Fibroblast of lung (primary cell): Measurements from ENCODE around the gene FLNA. TPM values are rescaled to one million over a fixed set of nuclear protein-coding genes. Genes with fewer than 3 reads are reported as not detected.
"Not testable (repeated sequence)": the region's sequence is repeated elsewhere in the genome, so short reads cannot be mapped to it uniquely, and the experiment has no call there.

Experiments
- DNase-seq, 2 donors: peaks; one replicate each; pipeline versions ENCODE4 v3.0.0 to v3.0.0-alpha.2; 2010; ENCODE audit warnings: low read depth in 2 of 2
- H2AFZ ChIP-seq: 2 replicates; pipeline ENCODE4 v1.5.1; 2012; ENCODE audit warnings: low read length, control low read depth, inconsistent platforms
- H3K27ac ChIP-seq: 2 replicates; pipeline ENCODE4 v1.5.1; 2011; ENCODE audit warnings: low read length, control low read depth; ENCODE audit not compliant: insufficient read depth
- H3K27me3 ChIP-seq: 2 replicates; pipeline ENCODE4 v1.5.1; 2011; ENCODE audit warnings: mild to moderate bottlenecking, low read length; ENCODE audit not compliant: control insufficient read depth, insufficient read depth
- H3K36me3 ChIP-seq: 2 replicates; pipeline ENCODE4 v1.5.1; 2011; ENCODE audit warnings: low read length; ENCODE audit not compliant: control insufficient read depth, insufficient read depth
- H3K4me1 ChIP-seq: 2 replicates; pipeline ENCODE4 v1.5.1; 2011; ENCODE audit warnings: low read length; ENCODE audit not compliant: control insufficient read depth, insufficient read depth; ENCODE audit errors: extremely low read depth
- H3K4me2 ChIP-seq: 2 replicates; pipeline ENCODE4 v1.5.1; 2011; ENCODE audit warnings: low read length, control low read depth; ENCODE audit not compliant: insufficient read depth; ENCODE audit errors: extremely low read depth
- H3K4me3 ChIP-seq, 4 experiments: fragments of 200-600 bp in 1 of 4; sonication (generic) in 1 of 4; replicated peaks in 1 of 4; 2 replicates each; pipeline ENCODE4 v1.5.1; 2011 to 2016; ENCODE audit warnings: low read length in 4 of 4, low read depth in 3 of 4, mild to moderate bottlenecking in 3 of 4, control low read depth in 2 of 4, inconsistent platforms in 1 of 4, mixed read lengths in 1 of 4; ENCODE audit not compliant: insufficient read depth in 1 of 4; ENCODE audit errors: control extremely low read depth in 1 of 4
- H3K79me2 ChIP-seq: 2 replicates; pipeline ENCODE4 v1.5.1; 2012; ENCODE audit warnings: mild to moderate bottlenecking, low read length, inconsistent platforms; ENCODE audit not compliant: control insufficient read depth, insufficient read depth
- H3K9ac ChIP-seq: 2 replicates; pipeline ENCODE4 v1.5.1; 2011; ENCODE audit warnings: mild to moderate bottlenecking, low read length, control low read depth; ENCODE audit not compliant: insufficient read depth
- H3K9me3 ChIP-seq: 2 replicates; pipeline ENCODE4 v1.5.1; 2012; ENCODE audit warnings: low read depth, low read length; ENCODE audit not compliant: control insufficient read depth, insufficient read depth
- H4K20me1 ChIP-seq: 2 replicates; pipeline ENCODE4 v1.5.1; 2011; ENCODE audit warnings: low read length; ENCODE audit not compliant: control insufficient read depth, insufficient read depth; ENCODE audit errors: extremely low read depth
- CTCF ChIP-seq, 2 donors: IDR thresholded peaks in 1 of 2; conservative IDR thresholded peaks in 1 of 2; 1 replicate in 1 of 2; 2 replicates in 1 of 2; pipeline ENCODE4 v1.5.1; 2011 to 2012; ENCODE audit warnings: low read length in 2 of 2, control low read depth in 1 of 2, inconsistent platforms in 1 of 2, low read depth in 1 of 2, mild to moderate bottlenecking in 1 of 2
- EZH2 ChIP-seq: IDR thresholded peaks from 2 replicates; pipeline ENCODE4 v1.5.1; 2012; ENCODE audit warnings: low read length, control low read depth, mild to moderate bottlenecking; ENCODE audit errors: missing control alignments
- polyA plus RNA-seq, 2 donors: library from polyadenylated mRNA; depleted of rRNA in 1 of 2; stranded (reverse) in 1 of 2; unstranded in 1 of 2; fragments of >200 nt; gene quantifications; 2 replicates each; pipeline ENCODE4 v1.2.1, GENCODE V29; 2011 to 2012; ENCODE audit warnings: missing spikeins in 1 of 2
- total RNA-seq: library from RNA; depleted of rRNA; stranded (reverse); fragments of >200 nt; gene quantifications from 2 replicates; pipeline ENCODE4 v1.2.1, GENCODE V29; 2014

The FLNA gene
- total and polyA plus RNA-seq, 2 donors (not counting 1 experiment from before 2014, with no cell fraction given): 799 to 2,728 TPM

GRCh38 chrX:154388649-154389048 is 14.2 kb upstream of the FLNA start:
- not testable (repeated sequence) for H3K4me1 ChIP-seq, H3K27ac ChIP-seq, H3K27me3 ChIP-seq, H4K20me1 ChIP-seq, H3K9me3 ChIP-seq, H3K79me2 ChIP-seq, H3K36me3 ChIP-seq, DNase-seq, H3K4me3 ChIP-seq, H2AFZ ChIP-seq, H3K4me2 ChIP-seq, H3K9ac ChIP-seq

DNA sequence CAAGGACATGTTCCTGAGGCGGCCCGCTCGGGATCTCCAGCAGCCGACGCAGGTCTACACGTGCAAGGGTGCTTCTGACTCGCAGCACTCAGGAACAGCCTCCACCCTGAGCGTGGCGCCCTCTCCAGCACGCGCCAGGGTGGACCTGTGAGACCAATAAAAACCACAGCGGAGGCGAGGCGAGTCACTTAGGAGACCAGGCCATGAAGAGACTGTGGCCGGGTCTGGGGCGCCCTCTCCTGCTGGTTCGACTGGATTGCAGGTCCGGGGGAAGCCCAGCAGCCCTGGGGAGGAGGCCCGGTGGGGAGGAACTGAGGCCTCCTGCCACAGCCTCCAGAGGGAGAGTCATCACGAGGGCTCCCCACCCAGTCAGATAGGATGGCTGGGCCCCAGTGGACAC is 13.7 kb upstream of the FLNA start:
- H3K9ac ChIP-seq, H3K79me2 ChIP-seq, H3K4me2 ChIP-seq, H3K36me3 ChIP-seq, H3K9me3 ChIP-seq, H2AFZ ChIP-seq, H4K20me1 ChIP-seq, H3K27ac ChIP-seq, H3K27me3 ChIP-seq, H3K4me1 ChIP-seq, H3K4me3 ChIP-seq, DNase-seq: not testable (repeated sequence)

- H3K36me3 ChIP-seq: peaks cover 3% of the 10 kb centered on the region
- H3K4me3 ChIP-seq: no peak overlapping the region
- H2AFZ ChIP-seq: no peak overlapping the region
- no peak overlapping the region for H3K27ac ChIP-seq
- H4K20me1 ChIP-seq: no peaks in the 10 kb centered on the region
- H3K79me2 ChIP-seq: peaks cover 16% of the 10 kb centered on the region
- no peaks in the 10 kb centered on the region for H3K9me3 ChIP-seq
- no peaks in the 10 kb centered on the region for H3K27me3 ChIP-seq
- peaks cover 5% of the 10 kb centered on the region for H3K4me1 ChIP-seq
- TF ChIP-seq EZH2 (no peak), CTCF (conservative IDR thresholded peaks at IDR 0.05 in 1 of 2, IDR thresholded peaks at IDR 0.05 in 1 of 2; ENCODE audit: low read depth in 1 of 2, low read length in 2 of 2) (peak; percentile 28 to 50)
- DNase-seq: peak in 1 of 2 donors; percentile 14
- no peak overlapping the region for H3K9ac ChIP-seq
- no peak overlapping the region for H3K4me2 ChIP-seq
These were observed 10.0 kb upstream of the FLNA start for GRCh38 chrX:154384284-154384892.

- H3K4me2 ChIP-seq: no peak overlapping the region
These were observed 9.2 kb upstream of the FLNA start for GRCh38 chrX:154383359-154384283.

More at GRCh38 chrX:154383359-154384283, 9.2 kb upstream of the FLNA start:
- no peaks in the 10 kb centered on the region for H3K27me3 ChIP-seq
- no peak overlapping the region for H3K9ac ChIP-seq
- H3K4me1 ChIP-seq: peaks cover 5% of the 10 kb centered on the region
- H3K4me3 ChIP-seq: no peak overlapping the region
- H3K79me2 ChIP-seq: peaks cover 18% of the 10 kb centered on the region
- peak in 1 of 2 donors; percentile 7 for DNase-seq
- H3K36me3 ChIP-seq: peaks cover 3% of the 10 kb centered on the region
- H2AFZ ChIP-seq: no peak overlapping the region
- H3K9me3 ChIP-seq: no peaks in the 10 kb centered on the region
- TF ChIP-seq CTCF (conservative IDR thresholded peaks at IDR 0.05 in 1 of 2, IDR thresholded peaks at IDR 0.05 in 1 of 2; ENCODE audit: low read depth in 1 of 2, low read length in 2 of 2) (no peak), EZH2 (no peak)
- no peaks in the 10 kb centered on the region for H4K20me1 ChIP-seq
- H3K27ac ChIP-seq: no peak overlapping the region
